Tibial nerve (tissue), 3 donors: ENCODE results near the gene FUT9.

Source experiments
- CTCF ChIP-seq, 5 experiments: fragments of 200-600 bp in 3 of 5; fragments of 450-650 bp in 2 of 5; sonication (generic) in 3 of 5; IDR thresholded peaks; one replicate each; pipeline ENCODE4 v1.5.1; 2016 to 2019; ENCODE audit warnings: antibody characterized with exemption in 5 of 5, mild to moderate bottlenecking in 3 of 5, moderate library complexity in 2 of 5
- POLR2A ChIP-seq, 2 donors: fragments of 450-650 bp; IDR thresholded peaks; one replicate each; pipeline ENCODE4 v1.6.1; 2017; ENCODE audit warnings: antibody characterized with exemption in 2 of 2, mild to moderate bottlenecking in 2 of 2, moderate library complexity in 2 of 2

- TF ChIP-seq CTCF (IDR thresholded peaks at IDR 0.05) = no peak
- no peak for TF ChIP-seq POLR2A (IDR thresholded peaks at IDR 0.05)
Observed at GRCh38 chr6:96094077-96094476, 78.3 kb downstream of the FUT9 start.
